K562 (cell line): Measurements from ENCODE around the gene ARID5B. TPM values are rescaled to one million over a fixed set of nuclear protein-coding genes. Genes with fewer than 3 reads are reported as not detected.

ENCODE experiments used
- ATAC-seq: fragments of 200-7000 bp; cut with Tn5 transposase; 3 replicates; pipeline ENCODE4 v1.9.1; 2020; ENCODE audit warnings: moderate library complexity
- BruUV-seq: library from RNA; stranded (reverse); fragments of 400-500 nt; replicated peaks from 2 replicates; lab custom pipeline; 2021; lab: Mats Ljungman, UMichigan
- CTCF ChIA-PET: fragments of 300-600 bp; formaldehyde crosslinking; extraction: SDS; loops from one replicate; lab custom pipeline; 2021; ENCODE audit warnings: low intra/inter-chr PET ratio; lab: Yijun Ruan, JAX
- POLR2A ChIA-PET: fragments of 300-600, 350-650 bp; sonication (Branson Sonifier 250); formaldehyde crosslinking; extraction: SDS; loops from one replicate; lab custom pipeline; 2021; ENCODE audit warnings: antibody characterized with exemption, inconsistent platforms; lab: Yijun Ruan, JAX
- DNase-seq, 4 experiments: peaks; one replicate each; pipeline versions ENCODE4 v3.0.0 to v3.0.0-alpha.2; 2011 to 2018; ENCODE audit warnings: low spot score in 3 of 4, mixed read lengths in 3 of 4; ENCODE audit errors: extremely low read depth in 1 of 4
- FAIRE-seq: peaks from 2 replicates; lab custom pipeline; 2011; peaks lifted over from hg19 to GRCh38; lab: Jason Lieb, UNC
- H2AFZ ChIP-seq: 2 replicates; pipeline ENCODE4 v1.6.0; 2011; ENCODE audit warnings: low read depth, low read length, control low read depth, inconsistent platforms
- H3K27ac ChIP-seq: fragments of 200-600 bp; 3 replicates; pipeline ENCODE4 v1.8.0; 2011; ENCODE audit warnings: low read depth, mild to moderate bottlenecking, control low read depth, inconsistent platforms, low read length, moderate library complexity, mixed read lengths; ENCODE audit errors: extremely low read depth
- H3K27me3 ChIP-seq, 2 experiments: fragments of 300-600 bp in 1 of 2; 2 replicates in 1 of 2; 3 replicates in 1 of 2; pipeline versions ENCODE4 v1.6.0 to v1.8.0; 2011; ENCODE audit warnings: inconsistent platforms in 2 of 2, low read length in 2 of 2, mild to moderate bottlenecking in 1 of 2, mixed read lengths in 1 of 2, moderate library complexity in 1 of 2; ENCODE audit not compliant: control insufficient read depth in 2 of 2, insufficient read depth in 2 of 2
- H3K36me3 ChIP-seq: fragments of 300-600 bp; 3 replicates; pipeline ENCODE4 v1.8.0; 2011; ENCODE audit warnings: mild to moderate bottlenecking, low read length, inconsistent platforms; ENCODE audit not compliant: control insufficient read depth, insufficient read depth
- H3K4me1 ChIP-seq, 2 experiments: fragments of 200-600 bp in 1 of 2; replicated peaks in 1 of 2; 2 replicates in 1 of 2; 3 replicates in 1 of 2; pipeline versions ENCODE4 v1.5.1 to v1.8.0; 2011; ENCODE audit warnings: inconsistent platforms in 2 of 2, low read length in 2 of 2, mild to moderate bottlenecking in 1 of 2, mixed read lengths in 1 of 2, moderate library complexity in 1 of 2; ENCODE audit not compliant: control insufficient read depth in 2 of 2, insufficient read depth in 2 of 2
- H3K4me2 ChIP-seq: 2 replicates; pipeline ENCODE4 v1.6.1; 2011; ENCODE audit warnings: low read length, control low read depth, inconsistent platforms, mixed read lengths; ENCODE audit not compliant: insufficient read depth
- H3K4me3 ChIP-seq: fragments of 200-600 bp; sonication (generic), shearing (Covaris generic); 2 replicates; pipeline ENCODE4 v1.5.1; 2016; ENCODE audit warnings: control low read depth, inconsistent platforms
- H3K79me2 ChIP-seq: fragments of 200-600 bp; 3 replicates; pipeline ENCODE4 v1.8.0; 2011; ENCODE audit warnings: low read length, inconsistent platforms; ENCODE audit not compliant: control insufficient read depth, insufficient read depth
- H3K9ac ChIP-seq, 2 experiments: 2 replicates each; pipeline versions ENCODE4 v1.6.0 to v1.6.1; 2011; ENCODE audit warnings: low read depth in 2 of 2, low read length in 2 of 2, control low read depth in 1 of 2, inconsistent platforms in 1 of 2, mild to moderate bottlenecking in 1 of 2, mixed read lengths in 1 of 2; ENCODE audit not compliant: insufficient read depth in 1 of 2
- H3K9me1 ChIP-seq: one replicate; pipeline ENCODE4 v1.6.0; 2011; ENCODE audit warnings: inconsistent platforms, mild to moderate bottlenecking, low read length, moderate library complexity; ENCODE audit not compliant: control insufficient read depth, insufficient read depth
- H3K9me3 ChIP-seq: replicated peaks from 2 replicates; pipeline ENCODE4 v1.5.1; 2011; ENCODE audit warnings: low read depth, low read length, inconsistent platforms; ENCODE audit not compliant: control insufficient read depth, insufficient read depth
- H4K20me1 ChIP-seq: replicated peaks from 2 replicates; pipeline ENCODE4 v1.6.1; 2011; ENCODE audit warnings: low read length, inconsistent platforms, mixed read lengths; ENCODE audit not compliant: control insufficient read depth, insufficient read depth
- HDAC2 ChIP-seq: fragments of 450-650 bp; IDR thresholded peaks from 2 replicates; pipeline ENCODE4 v1.6.1; 2016; ENCODE audit warnings: mild to moderate bottlenecking
- HMGXB4 ChIP-seq: sonication (generic); formaldehyde crosslinking; IDR thresholded peaks from 2 replicates; pipeline ENCODE4 v1.8.1; 2023; ENCODE audit warnings: mild to moderate bottlenecking, missing genetic modification reagents
- ID3 ChIP-seq, 2 experiments: fragments of 250-450 bp in 1 of 2; fragments of 450-650 bp in 1 of 2; sonication (Bioruptor Pico) in 1 of 2; IDR thresholded peaks; 2 replicates each; pipeline versions ENCODE4 v1.6.1 to v1.8.0; 2016 to 2021; ENCODE audit warnings: mild to moderate bottlenecking in 2 of 2, moderate library complexity in 2 of 2, missing compliant biosample characterization in 1 of 2, missing genetic modification characterization in 1 of 2
- YY1 ChIP-seq, 3 experiments: IDR thresholded peaks; 2 replicates each; pipeline ENCODE4 v1.6.1; 2011; ENCODE audit warnings: low read length in 2 of 3, mild to moderate bottlenecking in 2 of 3, moderate library complexity in 2 of 3, borderline replicate concordance in 1 of 3, control low read depth in 1 of 3, low read depth in 1 of 3; ENCODE audit not compliant: insufficient read depth in 3 of 3, insufficient replicate concordance in 2 of 3, control insufficient read depth in 1 of 3, insufficient read length in 1 of 3; ENCODE audit errors: extremely low read depth in 1 of 3
- ZBTB8A ChIP-seq: fragments of 450-650 bp; IDR thresholded peaks from 2 replicates; pipeline ENCODE4 v1.6.1; 2018; ENCODE audit warnings: mild to moderate bottlenecking, moderate library complexity; ENCODE audit not compliant: partially characterized antibody
- ZNF639 ChIP-seq, 2 experiments: fragments of 200-800 bp in 1 of 2; sonication (Bioruptor generic) in 1 of 2; sonication (generic) in 1 of 2; formaldehyde crosslinking in 1 of 2; IDR thresholded peaks in 1 of 2; conservative IDR thresholded peaks in 1 of 2; 2 replicates each; pipeline versions ENCODE4 v1.5.0 to v1.6.1; 2016 to 2020; ENCODE audit warnings: missing compliant biosample characterization in 1 of 2, missing genetic modification characterization in 1 of 2, missing genetic modification reagents in 1 of 2
- WGBS: fragments of 100-300 bp; shearing (Covaris generic); methylation state at CpG from one replicate; pipeline ENCODE4 v1.1.6; 2016; ENCODE audit warnings: low coverage, mixed read lengths; ENCODE audit not compliant: insufficient coverage; ENCODE audit errors: missing lambda C conversion rate; 5-methylcytosine and 5-hydroxymethylcytosine counted together
- in situ Hi-C: fragments of 300-500 bp; cut with MboI; formaldehyde crosslinking; loops from 4 replicates; pipeline ENCODE4 v1.15.0; 2018; ENCODE audit warnings: inconsistent platforms, mixed read lengths
- intact Hi-C: fragments of 100-400 bp; cut with micrococcal nuclease; formaldehyde crosslinking; loops from 2 replicates; pipeline ENCODE4 v1.14.2; 2022
- polyA plus RNA-seq, 8 experiments: library from polyadenylated mRNA; depleted of rRNA in 4 of 8; stranded (reverse) in 5 of 8; unstranded in 3 of 8; fragments of >200 nt; fragmentation: Nextera tagmentation in 2 of 8; fragmentation: Illumina TruSeq in 1 of 8; extraction: Ambion mirVana in 2 of 8; extraction: Trizol in 1 of 8; gene quantifications; 2 replicates each; pipeline versions ENCODE4 v1.2.1 to v1.2.3, GENCODE V29; 2011 to 2014; ENCODE audit warnings: inconsistent platforms in 1 of 8, missing spikeins in 1 of 8
- total RNA-seq, 7 experiments: library from RNA; depleted of rRNA in 6 of 7; stranded (reverse); fragments of >200 nt in 6 of 7; fragmentation: Illumina TruSeq in 2 of 7; extraction: Trizol in 2 of 7; gene quantifications; 2 replicates each; pipeline versions ENCODE4 v1.2.1 to v1.2.3, GENCODE V29; 2011 to 2021; ENCODE audit warnings: low replicate concordance in 1 of 7
- TF ChIP-seq, protein P1 (sequence below): fragments of 450-650 bp; IDR thresholded peaks from 2 replicates; pipeline ENCODE4 v1.6.1; 2017; ENCODE audit warnings: mild to moderate bottlenecking, moderate library complexity

The ARID5B gene
- total and polyA plus RNA-seq, 9 of the 15 experiments (the other 6 are each of a cell fraction or from before 2014, with no cell fraction given): 0.48 to 1.6 (median 0.80) TPM

- TF ChIP-seq HDAC2: no peak
These were observed 8.8 kb downstream of the ARID5B start (continued) for GRCh38 chr10:61910226-61910805.

- peaks cover 3 to 7% of the 10 kb centered on the region in 2 experiments; a peak in 3 of 5 replicates for H3K27me3 ChIP-seq
- H3K36me3 ChIP-seq: no peaks in the 10 kb centered on the region
- H3K9me3 ChIP-seq: no peaks in the 10 kb centered on the region
- FAIRE-seq (peak; percentile 6), DNase-seq (no peak), ATAC-seq (no peak)
- H3K4me1 ChIP-seq: no peaks in the 10 kb centered on the region; a peak in 1 of 5 replicates
- no TSS peak for BruUV-seq
- H3K4me2 ChIP-seq: no peak overlapping the region
- ChIA-PET CTCF (no interaction called here), POLR2A (no interaction called here)
- H2AFZ ChIP-seq: no peak overlapping the region
- WGBS: 33% methylated on average over 2 of the region's 2 CpGs
- H3K9me1 ChIP-seq: no peaks in the 10 kb centered on the region
- no peak overlapping the region for H3K27ac ChIP-seq
- H3K9ac ChIP-seq: no peak overlapping the region
- H3K4me3 ChIP-seq: no peak overlapping the region
- no peaks in the 10 kb centered on the region for H4K20me1 ChIP-seq
- intact Hi-C loops: no loop called here
- in situ Hi-C loops: no loop called here
- TF ChIP-seq ZBTB8A: no peak
- no peak for TF ChIP-seq ID3 (CRISPR knock-in tag; IDR thresholded peaks at IDR 0.05)
- TF ChIP-seq ID3 (tag; IDR thresholded peaks at IDR 0.05): no peak
- TF ChIP-seq YY1 (IDR thresholded peaks at IDR 0.05; ENCODE audit: borderline replicate concordance in 1 of 3, control insufficient read depth in 1 of 3, extremely low read depth in 1 of 3, insufficient read depth in 3 of 3, insufficient read length in 1 of 3, insufficient replicate concordance in 2 of 3, low read depth in 1 of 3, low read length in 2 of 3): no peak
- no peak for TF ChIP-seq ZNF639 (CRISPR knock-in tag; conservative IDR thresholded peaks at IDR 0.05 in 1 of 2, IDR thresholded peaks at IDR 0.05 in 1 of 2)
- TF ChIP-seq, protein P1, sequence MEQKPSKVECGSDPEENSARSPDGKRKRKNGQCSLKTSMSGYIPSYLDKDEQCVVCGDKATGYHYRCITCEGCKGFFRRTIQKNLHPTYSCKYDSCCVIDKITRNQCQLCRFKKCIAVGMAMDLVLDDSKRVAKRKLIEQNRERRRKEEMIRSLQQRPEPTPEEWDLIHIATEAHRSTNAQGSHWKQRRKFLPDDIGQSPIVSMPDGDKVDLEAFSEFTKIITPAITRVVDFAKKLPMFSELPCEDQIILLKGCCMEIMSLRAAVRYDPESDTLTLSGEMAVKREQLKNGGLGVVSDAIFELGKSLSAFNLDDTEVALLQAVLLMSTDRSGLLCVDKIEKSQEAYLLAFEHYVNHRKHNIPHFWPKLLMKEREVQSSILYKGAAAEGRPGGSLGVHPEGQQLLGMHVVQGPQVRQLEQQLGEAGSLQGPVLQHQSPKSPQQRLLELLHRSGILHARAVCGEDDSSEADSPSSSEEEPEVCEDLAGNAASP: no peak
- no peak for TF ChIP-seq HMGXB4
- no peaks in the 10 kb centered on the region for H3K79me2 ChIP-seq
These were observed 9.4 kb downstream of the ARID5B start for GRCh38 chr10:61910894-61911293.
